IMR-90 (cell line): ENCODE results near the gene CORO1C.

ENCODE experiments used
- CHD1 ChIP-seq: IDR thresholded peaks from 2 replicates; pipeline ENCODE4 v1.6.1; 2012; ENCODE audit warnings: low read depth, low read length, improper control_type of control experiment
- MAZ ChIP-seq: IDR thresholded peaks from 2 replicates; pipeline ENCODE4 v1.6.1; 2012; ENCODE audit warnings: low read depth, mild to moderate bottlenecking, low read length, improper control_type of control experiment, moderate library complexity, borderline replicate concordance
- POLR2A ChIP-seq: IDR thresholded peaks from 2 replicates; pipeline ENCODE4 v1.6.1; 2012; ENCODE audit warnings: mild to moderate bottlenecking, low read depth, low read length
- RAD21 ChIP-seq: IDR thresholded peaks from 2 replicates; pipeline ENCODE4 v1.6.1; 2012; ENCODE audit warnings: low read length, improper control_type of control experiment
- TF ChIP-seq, protein P1 (sequence below): conservative IDR thresholded peaks from 2 replicates; pipeline ENCODE4 v1.5.1; 2012; ENCODE audit warnings: mild to moderate bottlenecking, low read depth, low read length, improper control_type of control experiment

GRCh38 chr12:108734200-108734906, 3.0 kb upstream of the CORO1C start:
- TF ChIP-seq CHD1 (no peak), POLR2A (no peak; the same call in 1 of the 2 replicates), MAZ (no peak), RAD21 (no peak)
- TF ChIP-seq, protein P1, sequence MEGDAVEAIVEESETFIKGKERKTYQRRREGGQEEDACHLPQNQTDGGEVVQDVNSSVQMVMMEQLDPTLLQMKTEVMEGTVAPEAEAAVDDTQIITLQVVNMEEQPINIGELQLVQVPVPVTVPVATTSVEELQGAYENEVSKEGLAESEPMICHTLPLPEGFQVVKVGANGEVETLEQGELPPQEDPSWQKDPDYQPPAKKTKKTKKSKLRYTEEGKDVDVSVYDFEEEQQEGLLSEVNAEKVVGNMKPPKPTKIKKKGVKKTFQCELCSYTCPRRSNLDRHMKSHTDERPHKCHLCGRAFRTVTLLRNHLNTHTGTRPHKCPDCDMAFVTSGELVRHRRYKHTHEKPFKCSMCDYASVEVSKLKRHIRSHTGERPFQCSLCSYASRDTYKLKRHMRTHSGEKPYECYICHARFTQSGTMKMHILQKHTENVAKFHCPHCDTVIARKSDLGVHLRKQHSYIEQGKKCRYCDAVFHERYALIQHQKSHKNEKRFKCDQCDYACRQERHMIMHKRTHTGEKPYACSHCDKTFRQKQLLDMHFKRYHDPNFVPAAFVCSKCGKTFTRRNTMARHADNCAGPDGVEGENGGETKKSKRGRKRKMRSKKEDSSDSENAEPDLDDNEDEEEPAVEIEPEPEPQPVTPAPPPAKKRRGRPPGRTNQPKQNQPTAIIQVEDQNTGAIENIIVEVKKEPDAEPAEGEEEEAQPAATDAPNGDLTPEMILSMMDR, result no peak
